GM13977 (cell line): ENCODE data around the gene ALK.

Source experiments
- DNase-seq: peaks from one replicate; pipeline ENCODE4 v3.0.0; 2012; ENCODE audit warnings: low spot score
- CTCF ChIP-seq: IDR thresholded peaks from 2 replicates; pipeline ENCODE4 v1.5.1; 2012; ENCODE audit warnings: mild to moderate bottlenecking, control low read depth; ENCODE audit not compliant: insufficient read depth; ENCODE audit errors: extremely low read depth, missing control alignments
- in situ Hi-C: fragments of 300-500 bp; cut with MboI; formaldehyde crosslinking; loops from one replicate; pipeline ENCODE4 v1.12.0; 2022; ENCODE audit warnings: low sequenced_read_pairs, low pct_unique_long_range_greater_than_20kb, mixed read lengths, inconsistent platforms; ENCODE audit not compliant: unreplicated experiment

ALK gene

GRCh38 chr2:29269765-29270109 is 651.6 kb downstream of the ALK start:
- no peak for TF ChIP-seq CTCF
- DNase-seq = no peak
- in situ Hi-C loops = no loop called here

- TF ChIP-seq CTCF = no peak
- in situ Hi-C loops = no loop called here
These were observed 652.2 kb downstream of the ALK start for GRCh38 chr2:29269095-29269764.

GRCh38 chr2:29267720-29268119 is 653.7 kb downstream of the ALK start:
- no peak for TF ChIP-seq CTCF
- DNase-seq = no peak
- in situ Hi-C loops = no loop called here

More at GRCh38 chr2:29269095-29269764, 652.2 kb downstream of the ALK start:
- DNase-seq = no peak

GRCh38 chr2:29263886-29264285 is 657.5 kb downstream of the ALK start:
- TF ChIP-seq CTCF = no peak
- DNase-seq = no peak
- in situ Hi-C loops = no loop called here

GRCh38 chr2:29262681-29263260 is 658.6 kb downstream of the ALK start:
- in situ Hi-C loops = no loop called here
- no peak for DNase-seq
- no peak for TF ChIP-seq CTCF

- in situ Hi-C loops = no loop called here
- no peak for DNase-seq
- TF ChIP-seq CTCF = no peak
These were observed 660.4 kb downstream of the ALK start for GRCh38 chr2:29261003-29261402.
